NCI-H2227 (cell line): ENCODE results near the gene KCNB1.

Experiments
- DNase-seq: peaks from one replicate; lab custom pipeline; 2025; ENCODE audit not compliant: unreplicated experiment; lab: John Stamatoyannopoulos, UW

KCNB1 gene

GRCh38 chr20:49393803-49394202 is 88.7 kb downstream of the KCNB1 start:
- DNase-seq, result no peak

DNA sequence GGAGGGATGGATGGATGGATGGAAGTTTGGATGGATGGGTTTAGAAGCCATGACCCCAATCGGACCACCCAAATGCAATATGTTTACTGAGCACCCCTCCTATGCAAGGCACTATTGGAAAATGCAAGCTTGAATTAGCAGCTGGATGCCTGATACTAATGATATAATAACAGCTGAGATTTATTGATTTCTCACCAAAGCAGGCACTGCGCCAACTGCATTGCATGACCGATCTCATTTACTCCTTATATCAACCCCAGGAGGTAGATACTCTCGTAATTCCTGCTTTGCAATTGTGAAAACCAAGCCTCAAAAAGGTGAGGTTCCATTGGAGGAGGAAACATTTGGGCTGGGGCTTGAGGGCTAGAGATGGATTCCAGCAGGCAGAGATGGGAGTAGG is 89.7 kb downstream of the KCNB1 start:
- DNase-seq, result peak; percentile 59

GRCh38 chr20:49391404-49392245 is 90.8 kb downstream of the KCNB1 start:
- DNase-seq, result no peak

DNA sequence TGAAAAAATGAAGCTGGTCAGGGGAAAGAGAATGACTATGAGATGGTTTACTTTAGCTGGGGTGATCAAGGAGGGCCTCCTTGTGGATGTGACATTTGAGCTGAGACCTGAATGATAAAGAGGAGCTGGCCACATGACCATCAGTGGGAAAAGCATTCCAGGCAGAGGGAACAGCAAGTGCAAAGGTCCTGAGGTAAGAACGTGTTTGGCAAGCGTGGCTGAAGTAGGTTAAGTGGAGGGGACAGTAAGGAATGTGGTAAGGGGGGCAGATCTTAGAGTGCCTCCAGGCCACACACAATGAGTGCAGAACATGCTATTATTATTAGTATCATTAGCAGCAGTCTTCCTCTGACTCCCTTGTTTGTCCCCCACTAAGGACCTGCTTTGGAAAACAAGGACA is 92.6 kb downstream of the KCNB1 start:
- DNase-seq, result no peak

- no peak for DNase-seq
These were observed 93.7 kb downstream of the KCNB1 start for GRCh38 chr20:49388744-49389143.

DNA sequence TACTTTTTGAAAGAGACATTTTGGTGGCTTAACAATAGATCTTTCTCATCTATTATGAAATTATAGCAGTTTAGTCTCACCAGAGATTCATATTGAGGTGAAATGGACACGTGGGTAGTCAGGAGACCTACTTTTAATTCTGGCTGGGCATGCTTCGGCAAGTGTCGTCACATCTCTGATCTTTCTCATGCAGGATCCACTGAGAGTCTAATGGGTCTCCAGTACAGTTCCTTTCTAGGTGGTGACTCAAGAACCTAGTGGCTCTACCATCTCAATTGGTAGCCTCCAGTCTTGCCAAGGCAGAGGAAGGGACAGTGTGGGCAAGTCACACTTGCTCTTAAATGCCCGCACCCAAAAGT is 94.9 kb downstream of the KCNB1 start:
- DNase-seq, result no peak

GRCh38 chr20:49386848-49387580 is 95.5 kb downstream of the KCNB1 start:
- DNase-seq, result peak; percentile 80

DNA sequence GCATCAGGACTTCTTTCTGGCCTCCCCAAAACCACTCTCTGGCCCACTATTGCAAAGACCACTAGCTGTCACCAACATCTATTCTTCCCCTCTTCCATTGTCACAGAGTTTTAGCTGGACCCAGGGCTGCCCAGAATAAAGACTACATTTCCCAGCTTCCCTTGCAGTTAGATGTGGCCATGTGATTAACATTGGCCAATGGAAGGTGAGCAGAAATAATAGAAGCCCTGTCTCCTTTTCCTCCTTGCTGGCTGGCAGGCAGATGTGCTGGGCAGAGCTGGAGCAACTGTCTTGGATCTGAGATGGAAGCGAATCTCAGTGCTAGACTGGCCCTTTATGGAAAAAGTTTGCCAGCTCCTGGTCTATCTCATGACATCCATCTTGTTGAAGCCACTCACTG is 97.0 kb downstream of the KCNB1 start:
- peak; percentile 77 for DNase-seq

- peak; percentile 89 for DNase-seq
These were observed 97.7 kb downstream of the KCNB1 start for GRCh38 chr20:49384437-49385434.

GRCh38 chr20:49381558-49382493 is 100.6 kb downstream of the KCNB1 start:
- peak; percentile 39 for DNase-seq

- peak; percentile 88 for DNase-seq
These were observed 102.1 kb downstream of the KCNB1 start for GRCh38 chr20:49380337-49380780.

- DNase-seq, result no peak
These were observed 103.1 kb downstream of the KCNB1 start for GRCh38 chr20:49379338-49379737.

DNA sequence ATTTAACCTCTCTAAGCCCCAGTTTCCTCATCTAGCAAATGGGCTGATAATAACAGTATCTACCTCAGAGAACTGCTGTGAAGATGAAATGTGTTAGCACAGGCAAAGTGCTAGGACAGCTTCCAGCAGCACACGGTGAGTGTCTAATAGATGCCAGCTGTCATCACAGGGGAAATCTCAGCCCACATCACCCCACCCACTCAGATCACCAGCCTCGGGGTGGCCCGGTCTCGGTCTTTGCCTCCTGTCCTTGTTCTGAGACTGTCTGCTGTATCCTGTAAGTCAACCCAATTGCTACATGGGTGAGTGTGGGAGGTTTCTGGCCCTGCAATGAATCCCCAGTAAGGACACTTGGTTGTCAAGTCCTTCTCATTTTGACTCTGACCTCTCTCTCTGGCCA is 105.1 kb downstream of the KCNB1 start:
- no peak for DNase-seq

GRCh38 chr20:49375170-49375569 is 107.3 kb downstream of the KCNB1 start:
- no peak for DNase-seq

DNA sequence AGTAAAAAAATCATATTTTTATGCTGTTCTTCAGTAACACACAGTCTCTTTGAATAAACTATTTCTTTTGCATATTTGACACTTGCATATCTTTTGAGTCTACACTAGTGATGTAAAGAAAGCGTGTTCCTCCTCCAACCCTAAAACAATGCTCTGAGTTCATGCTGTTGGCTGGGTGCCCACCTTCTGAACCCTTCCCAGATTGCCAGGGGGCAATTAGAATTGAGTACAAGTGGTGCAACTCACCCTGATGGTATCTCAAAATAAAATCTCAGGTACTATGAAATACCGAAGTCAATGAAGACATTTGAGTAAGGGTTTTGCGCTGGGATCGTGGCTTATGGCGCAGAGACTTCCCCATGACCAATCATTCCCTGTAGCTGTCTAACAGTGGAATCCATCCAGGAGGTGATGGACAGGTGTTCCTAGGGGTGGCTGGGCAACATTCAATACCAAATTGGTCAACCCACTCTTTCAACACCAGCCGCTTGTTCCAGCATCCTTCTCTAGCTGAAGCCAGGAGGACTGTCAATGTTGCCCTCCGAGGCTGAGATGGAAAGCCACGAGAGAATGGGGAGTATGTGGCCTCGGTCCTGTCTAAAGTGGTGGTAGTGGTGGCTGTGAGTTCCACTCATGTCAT is 110.3 kb downstream of the KCNB1 start:
- no peak for DNase-seq

GRCh38 chr20:49368596-49368995 is 113.9 kb downstream of the KCNB1 start:
- DNase-seq, result no peak

- DNase-seq, result no peak
These were observed 115.4 kb downstream of the KCNB1 start for GRCh38 chr20:49367113-49367512.

DNA sequence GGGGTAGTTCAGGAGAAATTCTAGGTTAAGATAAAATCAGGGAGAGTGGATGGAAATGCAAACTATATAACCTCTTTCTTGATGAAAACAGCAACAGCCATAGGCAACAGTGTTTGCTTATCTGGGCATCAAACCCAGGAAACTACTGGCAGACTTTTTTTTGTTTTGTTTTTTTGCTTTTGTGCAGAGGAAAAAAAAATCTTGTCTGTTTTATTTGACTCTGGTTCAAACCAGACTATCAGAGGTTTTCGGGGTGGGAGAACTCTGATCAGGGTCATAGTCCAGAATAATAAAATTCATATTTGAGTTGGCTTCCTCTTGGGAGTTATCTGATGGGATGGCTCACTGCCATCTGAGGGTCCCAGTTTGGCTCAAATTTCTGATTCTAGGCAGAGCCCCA is 115.8 kb downstream of the KCNB1 start:
- DNase-seq, result no peak

GRCh38 chr20:49361862-49362660 is 120.4 kb downstream of the KCNB1 start:
- DNase-seq, result no peak
